Activated T-helper 1 cell treated with anti-CD3 and anti-CD28 coated beads, Interleukin-12 subunit alpha, Interleukin-12 subunit beta, Interleukin-2, Interleukin-4 antibody, amounts not matched to agents 30 ng/mL and 10 ng/mL and 1 ng/mL, durations not matched to agents 14 hours and 24 hours and 36 hours (primary cell): Measurements from ENCODE around the gene UBN2. TPM values are rescaled to one million over a fixed set of nuclear protein-coding genes. Genes with fewer than 3 reads are reported as not detected.
"Not testable (repeated sequence)": the region's sequence is repeated elsewhere in the genome, so short reads cannot be mapped to it uniquely, and the experiment has no call there.

ENCODE experiments used
- DNase-seq: peaks from one replicate; pipeline ENCODE4 v3.0.0; 2021; ENCODE audit warnings: low spot score
- H3K27ac Mint-ChIP-seq: one replicate; pipeline ENCODE4 v1.8.0; 2021; ENCODE audit warnings: mild to moderate bottlenecking, mixed read lengths
- H3K27me3 Mint-ChIP-seq: one replicate; pipeline ENCODE4 v1.8.0; 2022; ENCODE audit warnings: mild to moderate bottlenecking, moderate library complexity, mixed read lengths; ENCODE audit not compliant: insufficient read depth
- H3K36me3 Mint-ChIP-seq: one replicate; pipeline ENCODE4 v1.8.0; 2021; ENCODE audit warnings: low read depth, mixed read lengths
- H3K4me1 Mint-ChIP-seq: one replicate; pipeline ENCODE4 v1.8.0; 2021; ENCODE audit warnings: low read depth, mixed read lengths
- H3K4me3 Mint-ChIP-seq: one replicate; pipeline ENCODE4 v1.8.0; 2021; ENCODE audit warnings: mild to moderate bottlenecking, moderate library complexity, mixed read lengths
- H3K9me3 Mint-ChIP-seq: one replicate; pipeline ENCODE4 v1.8.0; 2021; ENCODE audit warnings: mixed read lengths
- intact Hi-C: fragments of 100-400 bp; cut with micrococcal nuclease; formaldehyde crosslinking; loops from one replicate; pipeline ENCODE4 v1.15.1; 2024
- total RNA-seq: library from RNA; stranded (reverse); gene quantifications from 2 replicates; pipeline ENCODE4 v1.2.3, GENCODE V29; 2022

The UBN2 gene
- total RNA-seq, 1 donor from 2014 or later = 14.7 TPM

DNA sequence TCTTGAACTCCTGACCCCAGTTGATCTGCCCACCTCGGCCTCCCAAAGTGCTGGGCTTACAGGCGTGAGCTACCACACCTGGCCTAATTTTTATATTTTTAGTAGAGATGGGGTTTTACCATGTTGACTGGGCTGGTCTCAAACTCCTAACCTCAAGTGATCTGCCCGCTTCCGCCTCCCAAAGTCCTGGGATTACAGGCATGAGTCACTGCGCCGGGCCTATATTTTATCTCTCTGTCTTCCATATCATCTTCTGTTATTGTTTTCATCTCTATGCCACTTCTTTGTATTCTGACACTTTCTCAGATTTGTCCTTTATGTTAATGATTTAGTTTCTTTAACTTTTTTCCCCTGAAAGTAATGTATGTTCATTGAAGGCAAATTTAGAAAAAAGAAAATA, 55.1 kb downstream of the UBN2 start:
- intact Hi-C loops = no loop called here
- Mint-ChIP-seq H3K27me3 (no peaks in the 10 kb centered on the region), H3K36me3 (peaks cover 23% of the 10 kb centered on the region), H3K27ac (no peak overlapping the region), H3K4me1 (no peaks in the 10 kb centered on the region), H3K4me3 (no peak overlapping the region), H3K9me3 (no peaks in the 10 kb centered on the region)
- no peak for DNase-seq

DNA sequence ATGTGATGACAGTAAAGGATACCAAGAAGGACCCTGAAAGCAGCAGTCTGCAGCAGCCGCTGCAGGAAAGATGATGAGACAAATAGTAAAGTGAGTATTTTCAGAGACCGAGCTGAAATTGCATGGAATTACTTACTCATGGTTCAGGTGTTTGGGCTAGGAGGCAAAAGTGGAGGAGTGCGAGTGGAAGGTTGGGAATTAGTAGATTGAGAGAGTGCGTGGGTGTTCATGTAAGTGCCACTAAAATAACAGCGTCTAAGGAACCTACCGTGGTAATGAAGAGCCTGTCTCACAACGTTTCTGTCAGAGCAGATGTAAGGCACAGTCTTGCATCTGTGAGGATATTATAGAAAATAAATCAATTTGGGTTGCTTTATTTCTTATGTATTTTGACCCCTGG, 61.8 kb downstream of the UBN2 start:
- H3K27me3 Mint-ChIP-seq = no peaks in the 10 kb centered on the region
- no peak overlapping the region for H3K4me3 Mint-ChIP-seq
- H3K36me3 Mint-ChIP-seq = peaks cover 15% of the 10 kb centered on the region
- no peak for DNase-seq
- H3K27ac Mint-ChIP-seq = no peak overlapping the region
- no peaks in the 10 kb centered on the region for H3K4me1 Mint-ChIP-seq
- intact Hi-C loops = no loop called here
- no peaks in the 10 kb centered on the region for H3K9me3 Mint-ChIP-seq

- Mint-ChIP-seq H3K36me3 (peaks cover 12% of the 10 kb centered on the region), H3K9me3 (no peaks in the 10 kb centered on the region), H3K4me3 (no peak overlapping the region), H3K27ac (no peak overlapping the region), H3K4me1 (no peaks in the 10 kb centered on the region), H3K27me3 (no peaks in the 10 kb centered on the region)
- DNase-seq = no peak
- intact Hi-C loops = no loop called here
Measured at GRCh38 chr7:139293534-139293933, 62.5 kb downstream of the UBN2 start.

DNA sequence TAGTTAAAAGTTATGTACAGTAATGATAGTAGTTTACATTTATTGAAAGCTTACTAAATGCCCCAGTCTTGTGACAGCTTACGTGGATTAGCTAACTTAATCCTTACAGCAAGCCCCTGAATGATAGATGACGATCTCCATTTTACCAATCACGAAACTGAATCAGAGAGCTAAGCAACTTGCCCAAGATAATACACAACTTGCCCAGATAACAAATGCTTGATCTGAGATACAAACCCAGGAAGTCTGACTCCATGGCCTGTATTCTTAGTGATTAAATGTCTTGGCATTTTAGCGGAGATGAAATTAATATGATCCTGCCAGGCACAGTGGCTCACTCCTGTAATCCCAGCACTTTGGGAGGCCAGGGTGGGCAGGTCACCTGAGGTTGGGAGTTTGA, 63.2 kb downstream of the UBN2 start:
- Mint-ChIP-seq H3K4me1 (no peaks in the 10 kb centered on the region), H3K9me3 (no peaks in the 10 kb centered on the region), H3K27me3 (no peaks in the 10 kb centered on the region), H3K27ac (no peak overlapping the region), H3K36me3 (peaks cover 12% of the 10 kb centered on the region), H3K4me3 (no peak overlapping the region)
- intact Hi-C loops = no loop called here
- no peak for DNase-seq

DNA sequence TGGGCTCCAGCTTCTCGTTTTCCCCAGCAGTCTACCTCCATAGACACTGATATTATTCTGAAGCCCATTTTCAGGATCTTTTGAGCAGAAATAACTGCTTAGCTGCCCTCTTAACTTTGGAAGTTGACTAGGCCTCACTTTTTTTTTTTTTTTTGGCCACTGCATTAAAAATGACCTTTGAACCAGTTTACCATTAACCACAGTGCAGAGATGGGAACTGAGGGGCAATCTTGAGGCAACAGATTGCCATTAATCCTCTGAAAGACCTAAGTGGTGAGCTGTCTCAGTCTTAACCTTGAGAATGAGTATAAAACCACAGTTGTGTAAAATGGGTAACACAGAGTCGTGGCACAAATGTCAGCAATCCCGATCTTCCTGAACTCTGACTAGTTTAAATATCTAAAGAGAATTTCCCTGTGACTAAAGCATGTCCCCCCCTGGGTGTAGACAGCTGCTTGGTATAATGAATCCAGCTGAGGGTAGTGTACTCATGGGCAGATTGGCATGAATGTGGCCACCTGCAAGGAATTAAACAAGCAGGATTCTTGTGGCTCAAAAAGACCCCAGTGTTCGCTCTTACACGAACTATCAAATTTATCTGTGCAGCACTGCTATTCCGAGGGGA, 64.0 kb downstream of the UBN2 start:
- intact Hi-C loops = no loop called here
- no peak for DNase-seq
- H3K36me3 Mint-ChIP-seq = peaks cover 12% of the 10 kb centered on the region

DNA sequence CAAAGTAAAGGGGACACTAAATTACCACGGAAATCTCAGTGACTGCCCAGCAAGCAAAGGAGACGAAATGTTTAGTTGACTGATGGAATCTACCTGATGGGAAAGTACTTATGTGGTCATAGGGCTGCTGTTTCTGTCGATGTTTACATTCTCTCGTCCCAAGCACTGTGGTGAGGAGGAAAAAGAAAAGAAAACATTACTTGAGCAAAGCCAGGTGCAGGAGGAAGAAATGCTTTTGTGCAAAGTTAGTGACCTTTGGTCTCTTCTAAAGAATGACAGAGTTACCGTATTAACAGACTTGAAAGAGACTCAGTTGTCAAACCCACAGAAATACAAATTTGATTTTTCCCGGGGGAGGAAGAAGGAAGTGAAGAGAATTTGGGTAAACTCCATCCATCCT, 66.8 kb downstream of the UBN2 start:
- H3K9me3 Mint-ChIP-seq = no peaks in the 10 kb centered on the region
- no peak overlapping the region for H3K27ac Mint-ChIP-seq
- intact Hi-C loops = no loop called here
- no peak overlapping the region for H3K4me3 Mint-ChIP-seq
- H3K36me3 Mint-ChIP-seq = peaks cover 9% of the 10 kb centered on the region
- H3K27me3 Mint-ChIP-seq = no peaks in the 10 kb centered on the region
- DNase-seq = no peak
- no peaks in the 10 kb centered on the region for H3K4me1 Mint-ChIP-seq

More for the DNA sequence above, 64.0 kb downstream of the UBN2 start:
- no peak overlapping the region for H3K4me3 Mint-ChIP-seq
- H3K4me1 Mint-ChIP-seq = no peaks in the 10 kb centered on the region
- no peaks in the 10 kb centered on the region for H3K27me3 Mint-ChIP-seq
- no peaks in the 10 kb centered on the region for H3K9me3 Mint-ChIP-seq
- H3K27ac Mint-ChIP-seq = no peak overlapping the region

DNA sequence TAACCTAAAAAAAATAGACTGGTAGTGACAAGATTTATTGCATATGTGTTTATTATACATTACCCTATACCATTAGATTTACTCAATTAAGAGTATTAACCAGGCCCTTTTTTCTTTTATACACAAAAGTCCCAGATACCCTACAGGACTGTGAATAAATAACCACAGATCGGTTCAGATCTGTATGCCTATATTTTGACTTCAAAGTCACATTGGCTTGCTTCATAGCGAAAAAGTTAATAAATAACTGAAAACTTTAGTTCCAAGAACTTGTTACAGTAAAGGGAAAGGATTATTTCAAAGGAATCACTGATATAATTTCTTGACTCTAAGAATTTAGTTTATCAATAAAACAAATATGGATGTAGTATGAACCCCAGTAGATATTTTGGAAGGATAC, 68.3 kb downstream of the UBN2 start:
- no peak overlapping the region for H3K4me3 Mint-ChIP-seq
- no peak overlapping the region for H3K27ac Mint-ChIP-seq
- no peaks in the 10 kb centered on the region for H3K27me3 Mint-ChIP-seq
- no peak for DNase-seq
- H3K36me3 Mint-ChIP-seq = peaks cover 11% of the 10 kb centered on the region
- H3K4me1 Mint-ChIP-seq = no peaks in the 10 kb centered on the region
- no peaks in the 10 kb centered on the region for H3K9me3 Mint-ChIP-seq
- intact Hi-C loops = no loop called here

DNA sequence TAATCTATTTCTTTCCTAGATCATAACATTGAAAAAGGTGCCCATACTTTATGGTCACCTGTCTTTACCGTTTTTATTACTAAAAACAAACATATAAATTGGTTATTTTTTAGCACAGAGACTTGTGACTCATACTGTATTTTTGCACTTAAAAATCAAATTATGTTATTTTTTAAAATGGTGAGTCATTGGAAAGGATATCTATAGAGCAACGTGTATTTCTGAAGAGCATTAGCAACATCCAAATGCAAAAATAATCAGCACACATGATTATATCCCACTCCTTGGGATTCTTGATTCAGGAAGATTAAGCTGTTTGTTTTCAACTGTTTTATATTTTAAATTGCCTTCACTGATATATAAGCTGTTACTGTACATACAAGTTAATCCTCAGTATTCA, 69.4 kb downstream of the UBN2 start:
- no peak overlapping the region for H3K27ac Mint-ChIP-seq
- H3K36me3 Mint-ChIP-seq = peaks cover 9% of the 10 kb centered on the region
- no peaks in the 10 kb centered on the region for H3K4me1 Mint-ChIP-seq
- no peaks in the 10 kb centered on the region for H3K9me3 Mint-ChIP-seq
- H3K4me3 Mint-ChIP-seq = no peak overlapping the region
- intact Hi-C loops = no loop called here
- no peaks in the 10 kb centered on the region for H3K27me3 Mint-ChIP-seq
- no peak for DNase-seq

GRCh38 chr7:139304517-139304916, 73.5 kb downstream of the UBN2 start:
- DNase-seq = no peak
- Mint-ChIP-seq H3K9me3 (no peaks in the 10 kb centered on the region), H3K27ac (no peak overlapping the region), H3K4me1 (no peaks in the 10 kb centered on the region), H3K4me3 (no peak overlapping the region), H3K36me3 (peaks cover 12% of the 10 kb centered on the region), H3K27me3 (no peaks in the 10 kb centered on the region)
- intact Hi-C loops = no loop called here

- no peaks in the 10 kb centered on the region for H3K4me1 Mint-ChIP-seq
- H3K27ac Mint-ChIP-seq = no peak overlapping the region
- no peaks in the 10 kb centered on the region for H3K36me3 Mint-ChIP-seq
- H3K4me3 Mint-ChIP-seq = no peak overlapping the region
- no peaks in the 10 kb centered on the region for H3K9me3 Mint-ChIP-seq
- intact Hi-C loops = no loop called here
- H3K27me3 Mint-ChIP-seq = peaks cover 3% of the 10 kb centered on the region
- no peak for DNase-seq
Measured at GRCh38 chr7:139317939-139318505, 87.0 kb downstream of the UBN2 start.

GRCh38 chr7:139321071-139321745, 90.2 kb downstream of the UBN2 start:
- Mint-ChIP-seq H3K4me3 (no peak overlapping the region), H3K4me1 (no peaks in the 10 kb centered on the region), H3K9me3 (no peaks in the 10 kb centered on the region), H3K36me3 (no peaks in the 10 kb centered on the region), H3K27ac (no peak overlapping the region), H3K27me3 (peaks cover 6% of the 10 kb centered on the region)
- DNase-seq = no peak
- intact Hi-C loops = no loop called here

DNA sequence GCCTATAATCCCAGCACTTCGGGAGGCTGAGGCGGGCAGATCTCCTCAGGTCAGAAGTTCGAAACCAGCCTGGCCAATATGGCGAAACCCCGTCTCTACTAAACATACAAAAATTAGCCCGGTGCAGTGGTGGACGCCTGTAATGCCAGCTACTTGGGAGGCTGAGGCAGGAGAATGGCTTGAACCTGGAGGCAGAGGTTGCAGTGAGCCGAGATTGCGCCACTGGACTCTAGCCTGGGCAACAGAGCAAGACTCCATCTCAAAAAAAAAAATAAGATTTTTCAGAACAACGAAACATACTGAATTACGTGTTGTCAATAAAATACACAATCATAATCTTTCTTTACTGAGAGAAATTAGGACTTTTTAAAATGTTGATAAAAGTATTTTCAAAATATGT, 93.7 kb downstream of the UBN2 start:
- H3K4me1 Mint-ChIP-seq, H3K9me3 Mint-ChIP-seq, H3K27me3 Mint-ChIP-seq, intact Hi-C loops, DNase-seq, H3K4me3 Mint-ChIP-seq, H3K27ac Mint-ChIP-seq, H3K36me3 Mint-ChIP-seq: not testable (repeated sequence)

DNA sequence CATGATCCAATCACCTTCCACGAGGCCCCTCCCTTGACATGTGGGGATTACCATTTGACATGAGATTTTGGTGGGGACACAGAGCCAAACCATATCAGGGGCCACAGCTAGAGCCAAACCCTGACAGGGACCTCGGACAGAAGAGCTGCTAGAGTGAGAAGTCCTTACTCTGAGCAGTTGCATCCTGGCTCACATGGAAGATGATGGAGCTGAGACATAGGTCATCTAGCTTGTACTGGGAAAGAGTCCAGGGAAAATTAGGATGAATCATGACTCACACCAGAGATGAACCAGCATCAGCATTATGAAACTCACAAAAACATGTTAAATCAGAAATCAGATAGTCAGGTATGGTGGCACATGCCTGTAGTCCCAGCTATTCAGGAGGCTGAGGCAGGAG, 97.3 kb downstream of the UBN2 start:
- peaks cover 6% of the 10 kb centered on the region for H3K4me1 Mint-ChIP-seq
- no peak for DNase-seq
- peaks cover 8% of the 10 kb centered on the region for H3K27me3 Mint-ChIP-seq
- H3K36me3 Mint-ChIP-seq = no peaks in the 10 kb centered on the region
- intact Hi-C loops = no loop called here
- H3K27ac Mint-ChIP-seq = no peak overlapping the region
- no peak overlapping the region for H3K4me3 Mint-ChIP-seq
- H3K9me3 Mint-ChIP-seq = peaks cover 4% of the 10 kb centered on the region
